NOMO-1 treated with dmso at 0.1 percent for 144 hours (cell line): ENCODE data around the gene ENTPD2.
A peak's percentile ranks its signal among the peaks of the same experiment; 100 is the strongest.
"Not testable (repeated sequence)": the region's sequence is repeated elsewhere in the genome, so short reads cannot be mapped to it uniquely, and the experiment has no call there.

Experiments used
- DNase-seq: peaks from one replicate; lab custom pipeline; 2025; ENCODE audit not compliant: unreplicated experiment; lab: John Stamatoyannopoulos, UW

Gene ENTPD2

GRCh38 chr9:137065336-137065967, 11.6 kb upstream of the ENTPD2 start:
- DNase-seq: no peak

- no peak for DNase-seq
Measured at GRCh38 chr9:137064880-137065164, 11.0 kb upstream of the ENTPD2 start.

DNA sequence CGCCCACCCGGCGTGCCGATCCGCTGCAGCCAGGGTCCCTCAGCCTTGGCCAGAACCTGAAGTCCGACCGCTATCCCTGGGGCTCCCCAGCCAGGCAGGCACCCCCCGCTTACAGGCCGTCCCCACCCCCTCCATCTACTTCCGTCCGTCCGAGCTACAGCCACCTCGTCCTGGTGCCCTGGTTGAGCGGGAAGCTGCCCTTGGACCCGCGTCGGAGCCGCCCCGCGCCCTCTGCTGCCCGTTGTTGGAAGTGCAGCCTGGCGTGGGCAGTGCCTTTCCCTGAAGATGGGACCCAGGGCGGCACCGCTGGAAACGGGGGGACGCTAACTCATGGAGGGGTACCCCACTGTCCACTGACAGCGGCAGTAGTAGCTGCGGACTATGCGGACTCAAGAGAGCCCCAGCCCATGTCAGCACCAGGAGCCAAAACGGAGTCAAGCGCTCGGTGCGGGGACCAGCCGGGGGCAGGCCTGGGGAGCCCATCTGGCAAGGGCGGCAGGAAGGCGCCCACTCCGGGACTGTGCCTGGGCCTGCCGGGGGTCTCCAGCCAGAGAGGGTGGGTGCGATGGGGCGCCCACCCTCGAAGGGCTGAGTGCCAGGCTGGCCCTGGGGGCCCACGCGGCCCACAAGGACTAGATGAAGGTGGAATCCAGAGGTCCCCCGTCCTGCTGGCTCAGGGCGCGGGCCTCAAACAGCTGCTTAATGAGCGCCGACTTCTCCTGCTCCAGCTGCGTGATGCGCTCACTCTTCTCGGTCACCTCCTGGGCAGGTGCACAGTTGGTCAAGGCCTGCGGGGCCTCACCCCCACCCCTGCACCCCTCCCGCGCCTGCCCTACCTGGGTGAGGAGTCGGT, 10.4 kb upstream of the ENTPD2 start:
- DNase-seq: peak; percentile 40

DNA sequence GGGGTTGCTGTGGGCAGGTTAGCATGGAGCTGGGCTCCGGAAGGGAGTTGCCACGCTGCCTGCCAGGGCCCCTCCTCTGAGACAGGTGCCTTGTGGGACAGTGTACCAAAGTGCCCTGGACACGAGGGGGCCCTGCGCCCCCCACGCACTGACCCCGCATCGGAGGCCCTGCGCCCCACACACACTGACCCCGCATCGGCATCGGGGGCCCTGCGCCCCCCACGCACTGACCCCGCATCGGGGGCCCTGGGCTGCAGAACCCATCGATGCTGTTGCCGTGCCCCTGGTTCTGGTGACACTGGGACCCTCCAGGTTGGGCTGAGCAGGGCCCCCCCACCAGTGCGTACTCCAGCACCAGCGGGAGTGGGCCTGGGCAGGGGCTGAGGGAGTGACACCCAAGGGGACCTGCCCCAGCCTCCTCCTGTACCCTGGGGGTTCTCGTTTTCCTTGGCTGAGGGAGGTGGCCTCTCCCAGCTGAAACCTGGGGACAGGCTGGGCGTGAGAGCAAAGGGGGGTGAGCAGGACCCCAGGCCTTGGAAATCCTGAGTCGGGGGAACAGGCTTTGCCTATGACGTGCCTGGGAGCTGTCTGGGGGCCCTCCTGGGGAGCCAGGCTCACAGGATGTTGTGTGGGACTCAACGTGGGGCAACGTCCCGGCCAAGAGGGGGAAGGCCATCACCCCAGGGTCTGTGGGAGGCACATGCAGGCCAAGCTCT, 9.6 kb upstream of the ENTPD2 start:
- no peak for DNase-seq

GRCh38 chr9:137062798-137063197, 8.9 kb upstream of the ENTPD2 start:
- not testable (repeated sequence) for DNase-seq

GRCh38 chr9:137062384-137062783, 8.5 kb upstream of the ENTPD2 start:
- no peak for DNase-seq

- DNase-seq: peak; percentile 18
Measured at GRCh38 chr9:137058521-137059234, 4.8 kb upstream of the ENTPD2 start.

DNA sequence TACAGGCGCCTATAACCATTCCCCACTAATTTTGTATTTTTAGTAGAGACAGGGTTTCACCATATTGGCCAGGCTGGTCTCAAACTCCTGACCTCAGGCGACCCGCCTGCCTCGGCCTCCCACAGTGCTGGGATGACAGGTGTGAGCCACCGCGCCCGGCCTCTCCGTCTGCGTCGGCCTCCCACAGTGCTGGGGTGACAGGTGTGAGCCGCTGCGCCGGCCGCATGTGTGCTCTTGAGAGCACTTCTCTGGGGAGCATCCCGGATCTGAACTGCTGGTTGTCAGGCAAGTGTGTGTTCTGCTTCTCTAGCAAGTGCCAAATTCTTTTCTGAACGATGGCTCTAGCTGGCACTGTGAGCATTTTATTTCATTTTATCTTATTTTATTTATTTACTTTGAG, 3.7 kb upstream of the ENTPD2 start:
- DNase-seq: no peak

DNA sequence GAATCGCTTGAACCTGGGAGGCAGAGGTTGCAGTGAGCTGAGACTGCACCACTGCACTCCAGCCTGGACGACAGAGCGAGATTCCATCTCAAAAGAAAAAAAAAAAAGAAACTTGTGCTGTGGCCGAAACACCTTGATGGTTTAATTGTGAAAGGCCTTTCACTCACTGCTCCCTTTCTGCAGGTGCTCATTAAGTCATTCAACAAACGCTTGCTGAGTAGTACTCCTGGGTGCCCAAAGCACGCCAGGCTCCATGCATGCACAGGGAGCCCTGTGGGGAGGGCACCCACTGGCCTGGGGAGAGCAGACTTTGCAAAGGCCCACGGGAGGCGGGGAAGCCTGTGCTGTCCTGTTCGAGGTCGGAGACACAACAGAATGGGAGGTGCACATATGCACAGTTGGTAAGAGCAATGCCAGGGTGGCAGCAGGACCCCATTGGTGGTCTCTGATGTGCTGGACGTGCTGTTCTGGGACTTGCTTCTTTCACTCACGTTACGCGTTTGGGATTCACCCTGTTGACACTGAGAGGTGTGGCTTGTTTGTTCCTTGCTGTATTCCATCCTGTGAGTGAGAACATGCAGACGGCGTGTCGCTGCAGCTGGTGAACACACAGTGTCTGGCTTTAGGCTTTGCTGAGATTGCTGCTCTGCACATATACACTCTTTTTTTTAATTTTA, 3.0 kb upstream of the ENTPD2 start:
- no peak for DNase-seq

DNA sequence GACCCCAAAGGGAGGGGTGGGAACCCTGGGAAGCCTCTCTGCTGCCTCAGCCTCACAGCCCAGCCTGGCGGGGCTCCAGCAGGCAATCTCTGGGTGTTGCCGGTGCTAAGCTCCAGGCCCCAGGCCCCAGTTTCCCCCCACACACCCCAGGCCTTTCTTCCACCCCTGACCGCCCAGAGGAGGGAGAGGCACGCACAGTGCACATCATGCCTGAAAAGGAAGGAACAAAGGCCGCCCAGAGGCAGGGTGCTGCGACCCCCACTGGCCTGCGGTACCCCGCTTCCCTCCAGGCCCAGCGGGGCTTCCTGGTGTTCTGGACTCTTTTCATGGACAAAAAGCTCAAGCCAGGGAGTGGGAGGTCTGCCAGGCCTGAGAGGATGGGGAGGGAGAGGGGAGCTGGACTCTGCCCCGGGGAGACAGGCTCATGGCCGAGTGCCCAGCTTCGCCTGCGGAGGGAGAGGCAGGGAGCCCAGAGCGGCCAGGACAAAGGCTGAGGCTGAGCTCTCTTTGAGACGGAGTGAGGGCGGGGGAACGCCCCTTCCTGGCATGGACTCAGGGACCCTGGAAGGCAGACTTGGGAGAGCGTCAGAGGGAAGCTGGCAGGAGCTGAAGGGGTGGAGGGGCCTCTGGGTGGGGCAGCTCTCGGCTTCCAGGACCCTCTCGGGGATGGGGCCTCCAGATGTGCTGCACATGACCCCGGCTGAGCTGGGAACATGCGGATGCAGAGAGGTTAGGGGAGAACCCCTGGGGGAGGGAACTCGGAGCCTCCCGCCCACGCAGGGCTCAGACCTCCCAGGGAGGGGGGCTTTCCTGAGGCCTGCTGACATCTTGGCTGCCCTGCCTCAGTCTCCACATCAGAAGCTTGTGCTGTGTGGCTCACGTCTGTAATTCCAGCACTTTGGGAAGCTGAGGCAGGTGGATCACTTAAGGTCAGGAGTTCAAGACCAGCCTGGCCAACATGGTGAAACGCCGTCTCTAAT, 1.8 kb upstream of the ENTPD2 start:
- DNase-seq: no peak

- DNase-seq: no peak
Measured at GRCh38 chr9:137054932-137055384, 1.1 kb upstream of the ENTPD2 start.

DNA sequence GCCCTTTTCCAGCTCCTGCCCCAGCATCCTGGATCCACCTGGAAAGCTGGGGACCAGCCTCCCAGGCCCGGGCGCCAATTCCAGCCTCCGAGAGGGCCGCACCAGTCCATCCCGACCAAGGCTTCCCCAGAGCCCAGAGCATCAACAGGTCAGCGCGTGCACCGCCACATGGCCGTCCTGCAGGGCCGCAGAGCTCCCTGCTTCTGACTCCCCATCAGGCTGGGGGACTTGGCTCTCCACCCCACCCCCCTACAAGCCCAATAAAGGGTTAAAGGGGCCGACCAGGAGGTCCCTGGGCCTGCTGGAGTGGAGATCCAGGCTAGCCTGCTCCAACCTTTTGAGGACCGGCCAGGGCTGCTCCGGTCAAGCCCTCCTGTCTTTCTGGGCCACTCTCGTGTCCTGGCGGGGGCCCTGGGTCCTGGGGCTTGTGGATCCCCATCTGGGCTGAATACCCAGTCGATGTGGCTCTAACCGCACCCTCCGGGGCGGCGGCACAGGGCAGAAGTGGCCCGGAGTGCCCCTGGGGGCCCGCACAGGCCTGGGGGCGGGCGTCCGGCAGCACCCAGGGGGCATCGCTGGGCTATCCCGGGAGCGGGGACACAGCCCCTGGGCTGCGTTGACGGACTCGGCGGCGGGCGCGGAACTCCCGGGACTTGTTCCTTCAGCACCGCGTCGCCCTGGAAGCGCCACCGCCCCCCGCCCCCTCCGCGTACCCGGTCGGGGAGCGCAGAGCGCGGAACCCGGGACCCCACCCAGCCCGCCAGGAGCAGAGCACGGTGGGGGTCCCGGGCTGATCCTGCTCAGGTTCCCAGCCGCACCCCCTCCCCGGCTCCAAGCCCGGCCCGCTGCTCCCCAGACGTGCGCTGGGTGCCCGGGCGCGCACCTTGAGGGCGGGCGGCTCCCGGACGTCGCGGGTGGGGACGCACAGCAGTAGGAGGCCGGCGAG, 590 bp downstream of the ENTPD2 start:
- DNase-seq: no peak

DNA sequence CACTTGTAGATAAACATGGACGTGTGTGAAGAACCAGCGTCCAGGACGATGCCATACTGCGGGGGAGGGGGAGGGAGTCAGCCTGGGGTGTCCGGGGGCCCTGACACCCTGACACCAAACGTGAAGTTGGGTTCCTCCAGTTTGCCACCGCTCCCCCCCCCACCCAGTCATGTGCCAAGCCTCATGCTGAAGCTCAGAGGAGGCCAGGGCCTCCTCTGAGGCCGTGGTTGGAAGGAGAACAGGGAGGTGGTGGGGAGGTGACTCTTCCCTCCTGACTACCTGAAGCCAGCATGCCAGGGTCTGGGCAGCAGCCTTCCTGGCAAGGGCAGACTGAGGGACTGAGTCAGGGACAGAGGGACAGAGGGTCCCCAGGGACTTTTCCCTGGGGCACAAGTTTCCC, 1.6 kb downstream of the ENTPD2 start:
- no peak for DNase-seq

DNA sequence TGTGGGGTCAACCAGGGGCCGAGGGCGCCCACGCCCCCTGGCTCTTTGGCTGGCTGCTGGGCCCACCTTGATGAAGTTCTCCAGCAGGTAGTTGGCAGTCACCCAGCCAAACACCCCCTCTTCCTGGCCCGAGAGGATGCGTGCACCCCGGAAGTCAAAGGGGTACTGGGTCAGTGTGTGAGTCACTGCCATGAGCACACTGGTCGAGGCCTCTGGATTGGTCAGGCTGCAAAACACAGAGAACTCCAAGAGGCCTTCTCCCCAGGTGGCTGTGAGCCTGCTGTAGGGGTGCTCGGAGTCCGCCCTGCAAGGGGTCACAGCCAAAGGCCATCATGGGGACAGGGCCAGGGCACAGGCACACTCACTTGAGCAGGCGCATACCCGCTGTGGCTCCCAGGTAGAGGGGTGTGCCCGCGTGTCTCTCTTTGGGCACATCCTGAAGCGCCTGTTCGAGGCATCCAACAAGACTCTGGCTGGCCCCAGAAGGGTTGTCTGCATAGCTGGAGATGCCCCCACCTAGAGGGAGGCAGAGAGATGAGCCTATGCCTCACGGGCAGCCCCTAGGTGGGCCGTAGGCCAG, 2.6 kb downstream of the ENTPD2 start:
- DNase-seq: no peak

DNA sequence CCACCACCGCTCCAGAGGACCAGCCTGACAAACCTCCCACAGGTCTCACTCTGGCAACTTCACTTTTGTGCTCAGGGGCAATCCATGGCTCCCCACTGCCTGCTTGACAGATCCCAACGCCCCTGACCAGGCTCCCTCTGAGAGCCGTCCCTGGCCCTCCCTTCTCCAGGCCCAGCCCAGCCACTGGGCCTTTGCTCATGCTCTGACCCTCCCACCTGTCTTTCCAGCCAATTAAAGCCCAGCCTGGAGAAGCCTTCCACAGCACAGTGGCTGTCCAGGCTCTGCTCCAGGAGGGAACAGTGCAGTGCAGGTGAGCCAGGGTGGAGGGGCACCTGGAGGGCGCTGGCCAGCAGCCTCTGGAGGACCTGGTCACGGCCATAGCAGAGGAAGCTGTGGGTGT, 3.3 kb downstream of the ENTPD2 start:
- DNase-seq: no peak

- DNase-seq: peak; percentile 49
Measured at GRCh38 chr9:137049544-137050449, 4.1 kb downstream of the ENTPD2 start.
